SJCRH30 (cell line): ENCODE data around the gene PATJ. TPM values are rescaled to one million over a fixed set of nuclear protein-coding genes. Genes with fewer than 3 reads are reported as not detected.
A peak's percentile ranks its signal among the peaks of the same experiment; 100 is the strongest.
"Not testable (repeated sequence)": the region's sequence is repeated elsewhere in the genome, so short reads cannot be mapped to it uniquely, and the experiment has no call there.

Source experiments
- DNase-seq, 2 experiments: peaks; one replicate each; pipeline ENCODE4 v3.0.0-alpha.2; 2015 to 2020
- H3K27ac ChIP-seq: fragments of 250-450 bp; sonication (Bioruptor Pico); 2 replicates; pipeline ENCODE4 v1.5.1; 2020; ENCODE audit warnings: mild to moderate bottlenecking, moderate library complexity
- H3K27me3 ChIP-seq: fragments of 250-450 bp; sonication (Bioruptor Pico); 2 replicates; pipeline ENCODE4 v1.5.1; 2020; ENCODE audit warnings: mild to moderate bottlenecking, moderate library complexity
- H3K36me3 ChIP-seq: fragments of 250-450 bp; sonication (Bioruptor Pico); 2 replicates; pipeline ENCODE4 v1.5.1; 2020; ENCODE audit warnings: mild to moderate bottlenecking, moderate library complexity
- H3K4me1 ChIP-seq: fragments of 250-450 bp; sonication (Bioruptor Pico); 2 replicates; pipeline ENCODE4 v1.5.1; 2020; ENCODE audit warnings: mild to moderate bottlenecking, moderate library complexity
- H3K4me3 ChIP-seq: fragments of 250-450 bp; sonication (Bioruptor Pico); 2 replicates; pipeline ENCODE4 v1.5.1; 2020; ENCODE audit warnings: mild to moderate bottlenecking, moderate library complexity
- H3K9me3 ChIP-seq: fragments of 250-450 bp; sonication (Bioruptor Pico); replicated peaks from 2 replicates; pipeline ENCODE4 v1.5.1; 2020; ENCODE audit warnings: mild to moderate bottlenecking, moderate library complexity
- total RNA-seq: library from RNA; depleted of rRNA; stranded (reverse); fragments of >200 nt; shearing (Covaris generic); gene quantifications from 2 replicates; pipeline ENCODE4 v1.2.3, GENCODE V29; 2014

The PATJ gene
- total RNA-seq, 1 experiment from 2014 or later, result 4.0 TPM

DNA sequence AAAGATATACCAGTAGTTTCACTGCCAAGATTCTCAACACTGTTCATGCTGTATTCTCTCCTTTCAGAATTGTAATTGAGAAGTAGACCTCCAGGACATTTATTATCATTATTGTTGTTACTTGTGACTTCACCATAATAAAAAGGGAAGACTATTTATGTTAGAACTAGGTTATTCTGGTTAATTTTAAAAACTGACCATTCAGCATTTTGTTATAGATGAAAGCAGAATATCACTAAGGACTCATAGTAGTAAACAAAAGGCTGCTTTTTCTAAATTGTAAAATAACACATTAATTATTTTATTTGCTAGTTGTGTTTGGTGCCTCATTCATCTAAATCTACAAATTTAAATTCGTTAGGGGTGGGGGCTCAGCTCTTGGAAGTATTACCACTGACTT is 210.4 kb downstream of the PATJ start:
- Histone ChIP-seq H3K4me1 (peaks cover 8% of the 10 kb centered on the region; the same call in 1 of the 2 replicates), H3K27ac (no peak overlapping the region)
- no peak for DNase-seq

DNA sequence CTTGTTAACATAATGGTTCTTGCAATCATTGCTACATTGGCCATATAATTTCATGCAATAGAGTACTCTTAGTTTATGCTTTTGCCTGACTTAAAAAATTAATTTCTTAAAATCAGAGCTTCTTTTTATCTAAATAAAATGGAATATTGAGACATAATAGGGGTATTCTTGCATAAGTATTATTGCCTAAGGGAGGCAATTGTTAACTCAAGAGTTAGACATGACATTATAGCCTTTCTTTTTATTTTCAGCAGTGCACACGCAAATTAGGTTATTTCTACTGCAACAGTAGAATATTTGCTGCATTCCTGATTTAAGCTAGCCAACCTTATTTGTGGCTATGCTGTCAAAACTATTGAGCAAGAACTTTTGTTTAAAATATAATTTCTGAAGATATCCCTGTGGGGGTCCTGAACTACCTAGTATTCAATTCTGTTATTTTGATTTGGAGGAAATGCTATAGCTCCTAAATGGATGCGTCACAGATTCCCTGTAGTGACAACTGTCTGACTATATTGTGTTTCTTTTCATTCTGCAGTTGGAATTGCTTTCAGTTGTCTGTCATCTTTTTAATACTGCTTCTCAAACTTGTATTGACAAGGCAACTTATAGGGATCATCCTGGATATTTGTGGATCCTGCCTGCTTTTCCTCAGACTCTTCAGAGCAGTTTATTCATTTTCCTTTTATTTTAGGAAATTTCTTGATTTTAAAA is 211.0 kb downstream of the PATJ start:
- no peak for DNase-seq
- no peak overlapping the region for H3K27ac ChIP-seq
- no peaks in the 10 kb centered on the region for H3K9me3 ChIP-seq
- H3K36me3 ChIP-seq, result no peaks in the 10 kb centered on the region
- H3K4me1 ChIP-seq, result peaks cover 8% of the 10 kb centered on the region; the same call in 1 of the 2 replicates
- H3K4me3 ChIP-seq, result no peak overlapping the region
- H3K27me3 ChIP-seq, result no peaks in the 10 kb centered on the region

More for the DNA sequence above, 210.4 kb downstream of the PATJ start:
- H3K27me3 ChIP-seq, result no peaks in the 10 kb centered on the region
- no peaks in the 10 kb centered on the region for H3K9me3 ChIP-seq
- H3K4me3 ChIP-seq, result no peak overlapping the region
- H3K36me3 ChIP-seq, result no peaks in the 10 kb centered on the region

DNA sequence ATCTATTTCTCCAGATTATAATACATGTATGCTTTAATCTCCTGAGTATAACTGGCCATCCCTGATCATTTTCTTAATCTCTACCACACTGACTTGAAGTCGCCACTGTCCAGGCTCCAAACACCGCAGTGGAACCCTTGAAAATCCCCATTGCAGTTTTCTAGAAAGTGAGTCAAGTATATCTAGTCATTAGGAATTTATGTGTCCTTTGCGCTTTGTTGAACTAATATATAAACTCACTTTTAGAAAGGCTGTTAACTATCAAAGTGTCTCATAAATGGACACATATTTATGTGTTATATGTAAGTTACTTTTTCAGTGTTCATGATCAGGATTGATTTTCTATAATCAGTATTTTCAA is 211.5 kb downstream of the PATJ start:
- Histone ChIP-seq H3K4me3 (no peak overlapping the region), H3K27ac (no peak overlapping the region), H3K4me1 (peaks cover 8% of the 10 kb centered on the region; the same call in 1 of the 2 replicates), H3K9me3 (no peaks in the 10 kb centered on the region), H3K36me3 (no peaks in the 10 kb centered on the region), H3K27me3 (no peaks in the 10 kb centered on the region)
- no peak for DNase-seq

DNA sequence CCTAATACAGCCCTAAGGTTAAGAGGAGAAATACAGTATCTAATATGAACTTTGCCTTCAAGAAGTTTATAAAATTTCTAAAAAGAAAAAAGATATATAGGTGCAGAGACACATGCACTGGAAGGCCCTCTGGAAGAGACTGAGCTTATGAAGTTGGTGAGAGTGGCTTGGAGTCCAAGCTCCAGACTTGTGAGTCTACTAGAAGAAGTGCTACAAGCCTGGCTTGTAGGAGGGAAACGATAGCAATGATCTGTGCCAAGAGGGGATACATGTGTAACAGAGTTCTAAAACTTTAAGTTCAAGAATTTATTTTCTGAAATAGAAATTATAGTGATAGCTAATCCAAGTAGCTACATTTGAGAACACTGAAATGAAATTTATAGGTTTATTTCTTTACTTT is 213.0 kb downstream of the PATJ start:
- Histone ChIP-seq H3K4me1 (peaks cover 10% of the 10 kb centered on the region; the same call in 1 of the 2 replicates), H3K27me3 (no peaks in the 10 kb centered on the region), H3K36me3 (no peaks in the 10 kb centered on the region), H3K4me3 (no peak overlapping the region), H3K9me3 (no peaks in the 10 kb centered on the region), H3K27ac (no peak overlapping the region)
- DNase-seq, result no peak

DNA sequence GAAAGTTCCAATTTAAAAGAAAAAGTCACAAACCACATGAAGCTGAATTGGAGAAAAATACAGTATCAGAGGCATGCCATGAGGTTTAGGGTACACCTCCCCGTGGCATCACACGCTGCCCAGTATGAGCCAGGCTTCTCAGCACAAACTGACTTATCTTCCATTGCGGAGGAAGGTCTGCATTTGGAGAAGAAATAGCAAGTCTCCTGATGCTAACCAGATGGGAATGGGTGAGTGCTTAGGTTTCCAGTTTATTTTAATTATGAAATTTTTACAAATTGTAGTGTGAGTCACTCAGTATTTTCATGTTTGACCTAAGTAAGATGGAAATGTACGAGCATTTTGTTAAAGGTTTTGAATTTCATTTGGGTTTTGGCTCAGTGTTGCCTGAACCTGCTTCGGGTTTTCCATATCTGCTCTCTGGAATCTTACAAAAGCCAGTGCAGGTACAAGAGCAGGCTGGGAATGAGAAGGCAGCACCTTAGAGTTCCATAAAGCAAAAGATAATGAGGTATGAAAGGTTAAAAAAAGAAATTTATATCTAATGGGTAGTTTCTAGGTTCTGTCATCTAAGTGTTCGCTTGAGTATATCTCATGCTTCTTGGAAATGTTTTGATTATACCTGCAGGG is 213.9 kb downstream of the PATJ start:
- H3K9me3 ChIP-seq, result no peaks in the 10 kb centered on the region
- peaks cover 10% of the 10 kb centered on the region; the same call in 1 of the 2 replicates for H3K4me1 ChIP-seq
- H3K36me3 ChIP-seq, result no peaks in the 10 kb centered on the region
- no peak for DNase-seq
- no peak overlapping the region for H3K27ac ChIP-seq
- H3K4me3 ChIP-seq, result no peak overlapping the region
- no peaks in the 10 kb centered on the region for H3K27me3 ChIP-seq

DNA sequence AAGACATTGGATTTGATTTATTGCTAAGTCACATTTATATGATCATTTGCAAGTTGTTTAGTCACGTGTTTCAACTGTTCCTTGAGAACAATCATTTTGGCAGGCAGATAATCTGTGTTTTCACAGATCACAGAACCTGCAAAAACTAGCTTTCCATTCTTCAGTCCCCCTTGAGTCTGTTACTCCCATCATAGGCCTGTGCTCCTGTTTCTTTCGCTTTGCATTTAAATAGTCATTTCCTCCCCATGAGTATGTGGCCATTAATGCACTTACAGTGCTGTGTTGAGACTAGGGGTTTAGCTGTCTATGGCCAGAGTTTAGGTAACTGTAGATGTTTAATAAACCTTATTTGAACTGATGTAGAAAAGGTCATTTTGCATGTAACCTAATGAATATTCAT is 214.5 kb downstream of the PATJ start:
- Histone ChIP-seq H3K4me3 (no peak overlapping the region), H3K27ac (no peak overlapping the region), H3K4me1 (peaks cover 8% of the 10 kb centered on the region; the same call in 1 of the 2 replicates), H3K9me3 (no peaks in the 10 kb centered on the region), H3K27me3 (no peaks in the 10 kb centered on the region), H3K36me3 (no peaks in the 10 kb centered on the region)
- DNase-seq, result no peak

DNA sequence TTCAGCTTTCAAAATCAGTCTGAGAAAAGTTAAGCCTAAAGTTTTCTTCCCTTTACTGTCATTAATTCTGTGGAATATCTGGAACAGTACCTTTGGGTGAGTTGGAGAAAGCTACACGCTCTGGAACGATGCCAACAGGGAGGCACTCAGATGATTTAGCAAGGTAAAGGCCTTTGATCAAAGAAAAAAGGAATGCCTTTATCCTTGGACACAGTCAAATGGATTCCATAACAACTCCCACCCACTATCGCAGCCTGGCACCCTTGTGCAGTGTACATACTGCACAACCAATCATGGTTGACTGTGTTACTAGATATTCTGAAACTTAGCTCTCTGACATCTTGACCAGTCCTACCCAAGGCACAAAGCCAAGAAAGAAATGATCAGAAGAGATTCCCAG is 218.7 kb downstream of the PATJ start:
- H3K9me3 ChIP-seq, result no peaks in the 10 kb centered on the region; the same call in 1 of the 2 replicates
- DNase-seq, result no peak
- 0 out of 2 replicates have a peak, but pooled peaks cover 2% of the 10 kb centered on the region for H3K4me1 ChIP-seq
- no peaks in the 10 kb centered on the region for H3K27me3 ChIP-seq
- no peak overlapping the region for H3K27ac ChIP-seq
- no peak overlapping the region for H3K4me3 ChIP-seq
- H3K36me3 ChIP-seq, result no peaks in the 10 kb centered on the region

DNA sequence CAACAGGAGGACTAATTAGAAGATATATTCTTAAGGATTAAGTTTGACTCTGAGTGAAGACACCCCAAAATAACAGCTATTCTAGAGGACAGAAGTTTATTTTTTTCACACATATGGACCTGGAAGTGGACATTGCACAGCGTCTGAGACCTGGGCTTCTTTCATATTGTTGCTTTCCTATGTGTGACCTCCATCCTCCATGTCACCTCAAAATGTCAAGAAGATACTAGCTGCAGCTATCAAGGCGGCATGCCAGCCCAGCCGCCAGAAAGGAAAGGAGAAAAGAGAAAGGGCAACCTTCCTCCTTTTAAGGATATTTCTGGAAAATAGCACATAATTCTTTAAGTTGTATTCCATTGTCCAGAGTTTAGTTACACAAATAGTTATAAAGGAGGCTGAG is 220.4 kb downstream of the PATJ start:
- DNase-seq, result no peak
- H3K4me3 ChIP-seq, result no peak overlapping the region
- no peak overlapping the region for H3K27ac ChIP-seq
- H3K36me3 ChIP-seq, result no peaks in the 10 kb centered on the region
- no peaks in the 10 kb centered on the region; the same call in 1 of the 2 replicates for H3K9me3 ChIP-seq
- H3K27me3 ChIP-seq, result no peaks in the 10 kb centered on the region
- H3K4me1 ChIP-seq, result peaks cover 4% of the 10 kb centered on the region; the same call in 1 of the 2 replicates

DNA sequence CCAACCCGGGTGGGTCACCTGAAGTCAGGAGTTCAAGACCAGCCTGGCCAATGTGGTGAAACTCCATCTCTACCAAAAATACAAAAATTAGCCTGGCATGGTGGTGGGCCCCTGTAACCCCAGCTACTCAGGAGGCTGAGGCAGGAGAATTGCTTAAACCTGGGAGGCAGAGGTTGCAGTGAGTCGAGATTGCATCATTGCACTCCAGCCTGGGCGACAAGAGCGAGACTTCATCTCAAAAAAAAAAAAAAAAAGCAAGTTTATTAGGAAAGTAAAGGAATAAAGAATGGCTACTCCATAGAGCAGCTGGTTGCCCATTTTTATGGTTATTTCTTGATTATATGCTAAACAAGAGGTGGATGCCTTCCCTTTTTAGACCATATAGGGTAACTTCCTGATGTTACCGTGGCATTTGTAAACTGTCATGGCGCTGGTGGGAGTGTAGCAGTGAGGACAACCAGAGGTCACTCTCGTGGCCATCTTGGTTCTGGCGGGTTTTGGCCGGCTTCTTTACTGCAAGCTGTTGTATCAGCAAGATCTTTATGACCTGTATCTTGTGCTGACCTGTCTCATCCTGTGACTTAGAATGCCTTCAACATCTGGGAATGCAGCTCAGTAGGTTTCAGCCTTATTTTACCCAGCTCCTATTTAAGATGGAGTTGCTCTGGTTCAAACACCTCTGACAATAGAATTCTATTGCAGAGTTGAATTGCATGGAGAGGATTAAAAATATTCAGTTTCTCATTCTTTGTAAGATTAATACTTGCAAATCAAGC is 224.4 kb downstream of the PATJ start:
- H3K4me3 ChIP-seq, H3K9me3 ChIP-seq, H3K27ac ChIP-seq, DNase-seq, H3K4me1 ChIP-seq, H3K27me3 ChIP-seq, H3K36me3 ChIP-seq: not testable (repeated sequence)

DNA sequence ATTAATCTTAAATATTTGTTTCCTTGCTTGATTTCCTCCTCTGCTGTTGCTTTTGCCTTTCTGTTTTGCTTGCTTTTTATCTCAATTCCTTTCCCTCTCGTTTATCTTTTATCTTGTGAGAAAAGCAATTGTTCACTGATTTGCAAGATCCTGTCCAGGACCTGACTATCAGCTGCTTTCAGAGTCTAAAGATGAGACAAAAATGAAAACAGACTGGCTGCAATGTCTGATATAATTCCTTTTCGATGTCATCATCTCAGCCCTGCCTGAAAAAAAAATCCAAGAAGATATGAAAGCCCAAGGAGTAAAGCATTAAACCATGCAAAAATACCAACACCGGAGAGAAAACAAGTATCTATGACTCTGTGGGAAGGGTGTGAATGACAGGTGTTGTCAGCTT is 225.5 kb downstream of the PATJ start:
- DNase-seq, result no peak
- Histone ChIP-seq H3K27me3 (no peaks in the 10 kb centered on the region), H3K36me3 (no peaks in the 10 kb centered on the region), H3K9me3 (no peaks in the 10 kb centered on the region; the same call in 1 of the 2 replicates), H3K27ac (no peak overlapping the region), H3K4me1 (peaks cover 5% of the 10 kb centered on the region; the same call in 1 of the 2 replicates), H3K4me3 (no peak overlapping the region)

DNA sequence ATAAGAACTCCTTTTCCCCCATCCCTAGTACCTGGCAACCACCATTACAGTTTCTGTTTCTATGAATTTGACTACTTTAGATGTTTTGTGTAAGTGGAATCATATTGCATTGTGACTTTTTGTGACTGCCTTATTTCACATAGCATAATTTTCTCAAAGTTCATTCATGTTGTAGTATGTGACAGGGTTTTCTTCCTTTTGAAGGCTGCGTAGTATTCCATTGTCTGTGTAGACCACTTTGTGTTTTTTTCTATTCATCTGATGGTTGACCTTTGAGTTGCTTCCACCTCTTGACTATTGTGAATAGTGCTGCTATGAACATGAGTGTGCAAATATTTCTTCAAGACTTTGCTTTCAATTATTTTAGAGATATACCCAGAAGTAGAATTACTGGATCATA is 226.6 kb downstream of the PATJ start:
- H3K27ac ChIP-seq, result no peak overlapping the region

DNA sequence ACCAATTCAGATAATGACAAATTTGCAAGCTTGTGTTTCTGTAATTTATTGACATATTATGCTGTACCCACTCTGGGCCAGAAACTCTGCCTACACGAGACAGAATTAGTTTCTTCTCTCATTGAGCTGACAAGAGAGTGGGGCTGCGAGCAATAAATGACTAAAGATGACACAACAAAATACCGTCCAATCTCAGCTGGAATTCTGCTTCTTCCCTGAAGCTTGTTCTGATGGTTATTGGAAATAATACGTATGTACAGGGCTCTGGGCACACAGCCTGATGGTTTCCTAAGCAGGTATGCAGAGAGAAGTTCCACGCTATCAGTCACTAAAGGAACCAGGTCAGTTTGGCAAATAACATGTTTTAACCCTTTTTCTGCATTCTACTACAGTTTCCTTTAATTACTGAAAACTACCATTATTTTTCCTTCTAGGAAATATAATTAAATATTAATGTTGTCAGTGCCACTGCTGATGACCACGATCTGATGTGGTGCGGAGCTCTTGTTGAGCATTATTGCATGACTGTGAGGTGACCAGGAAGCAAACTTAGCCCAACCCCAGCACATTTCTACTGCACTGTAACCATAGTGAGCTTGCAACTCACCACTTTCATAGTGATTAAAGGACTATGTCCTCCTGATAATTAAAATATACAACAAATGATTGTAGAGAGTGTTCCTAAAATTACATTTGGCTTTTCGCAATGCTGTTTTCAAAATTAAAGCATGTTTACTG is 231.0 kb downstream of the PATJ start:
- no peak for DNase-seq
- Histone ChIP-seq H3K27me3 (no peaks in the 10 kb centered on the region), H3K9me3 (no peaks in the 10 kb centered on the region), H3K27ac (no peak overlapping the region), H3K4me3 (no peak overlapping the region), H3K36me3 (no peaks in the 10 kb centered on the region), H3K4me1 (peaks cover 12% of the 10 kb centered on the region)

More for the DNA sequence above, 226.6 kb downstream of the PATJ start:
- Histone ChIP-seq H3K4me1 (peaks cover 5% of the 10 kb centered on the region; the same call in 1 of the 2 replicates), H3K4me3 (no peak overlapping the region), H3K27me3 (no peaks in the 10 kb centered on the region), H3K9me3 (no peaks in the 10 kb centered on the region; the same call in 1 of the 2 replicates), H3K36me3 (no peaks in the 10 kb centered on the region)
- DNase-seq, result no peak

DNA sequence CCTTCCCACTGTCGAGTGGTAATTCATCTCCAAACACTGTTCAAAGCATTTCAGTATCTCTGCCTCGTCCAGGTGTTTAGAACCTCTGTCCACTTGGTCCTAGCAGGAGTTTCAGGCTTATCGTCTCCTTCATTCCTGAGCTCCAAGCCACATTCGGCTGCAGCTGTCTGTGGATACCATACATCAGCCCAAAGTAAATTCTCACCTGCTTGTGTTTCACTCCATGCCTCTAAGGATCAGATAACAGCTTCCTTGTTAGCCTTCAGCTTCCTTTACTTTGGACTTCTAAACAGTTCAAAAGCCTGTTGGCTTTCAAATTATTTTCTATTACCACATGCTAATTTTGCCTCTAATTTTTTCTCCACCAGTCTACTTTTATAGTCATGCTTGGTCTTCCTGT is 233.4 kb downstream of the PATJ start:
- H3K4me1 ChIP-seq, result peaks cover 12% of the 10 kb centered on the region
- H3K4me3 ChIP-seq, result no peak overlapping the region
- peak; percentile 45 to 73 for DNase-seq
- no peaks in the 10 kb centered on the region for H3K36me3 ChIP-seq
- no peak overlapping the region; the same call in 1 of the 2 replicates for H3K27ac ChIP-seq
- no peaks in the 10 kb centered on the region for H3K9me3 ChIP-seq
- H3K27me3 ChIP-seq, result no peaks in the 10 kb centered on the region

DNA sequence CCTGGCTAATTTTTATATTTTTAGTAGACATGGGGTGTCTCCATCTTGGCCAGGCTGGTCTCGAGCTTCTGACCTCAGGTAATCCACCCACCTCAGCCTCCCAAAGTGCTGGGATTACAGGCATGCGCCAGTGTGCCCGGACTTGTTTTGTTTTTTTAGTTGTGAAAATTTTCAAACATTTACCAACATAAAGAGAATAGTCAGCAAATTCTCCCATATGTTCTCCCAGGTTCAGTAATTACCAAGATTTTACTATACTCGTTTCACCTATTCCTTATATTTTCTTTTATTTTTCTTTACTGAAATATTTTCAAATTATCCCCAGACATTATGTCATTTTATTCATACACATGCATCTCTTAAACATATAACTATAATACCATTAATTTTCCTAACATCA is 234.3 kb downstream of the PATJ start:
- H3K9me3 ChIP-seq, result no peaks in the 10 kb centered on the region
- H3K4me3 ChIP-seq, result no peak overlapping the region
- peaks cover 12% of the 10 kb centered on the region for H3K4me1 ChIP-seq
- no peak overlapping the region for H3K27ac ChIP-seq
- no peaks in the 10 kb centered on the region for H3K27me3 ChIP-seq
- DNase-seq, result no peak
- H3K36me3 ChIP-seq, result no peaks in the 10 kb centered on the region
